ENCODE measurements around the gene NCOA4.
"Not testable (repeated sequence)": the region's sequence is repeated elsewhere in the genome, so short reads cannot be mapped to it uniquely, and the experiment has no call there.

The NCOA4 gene

GRCh38 chr10:46030091-46030937, at the start of gene NCOA4:
Gene NCOA4, minus strand, starts transcription at chr10:46030623. Its CDS starts 13,943 bp downstream, at chr10:46016680.
- DNase-seq (ENCODE audit: low spot score): peak; percentile 98

DNA sequence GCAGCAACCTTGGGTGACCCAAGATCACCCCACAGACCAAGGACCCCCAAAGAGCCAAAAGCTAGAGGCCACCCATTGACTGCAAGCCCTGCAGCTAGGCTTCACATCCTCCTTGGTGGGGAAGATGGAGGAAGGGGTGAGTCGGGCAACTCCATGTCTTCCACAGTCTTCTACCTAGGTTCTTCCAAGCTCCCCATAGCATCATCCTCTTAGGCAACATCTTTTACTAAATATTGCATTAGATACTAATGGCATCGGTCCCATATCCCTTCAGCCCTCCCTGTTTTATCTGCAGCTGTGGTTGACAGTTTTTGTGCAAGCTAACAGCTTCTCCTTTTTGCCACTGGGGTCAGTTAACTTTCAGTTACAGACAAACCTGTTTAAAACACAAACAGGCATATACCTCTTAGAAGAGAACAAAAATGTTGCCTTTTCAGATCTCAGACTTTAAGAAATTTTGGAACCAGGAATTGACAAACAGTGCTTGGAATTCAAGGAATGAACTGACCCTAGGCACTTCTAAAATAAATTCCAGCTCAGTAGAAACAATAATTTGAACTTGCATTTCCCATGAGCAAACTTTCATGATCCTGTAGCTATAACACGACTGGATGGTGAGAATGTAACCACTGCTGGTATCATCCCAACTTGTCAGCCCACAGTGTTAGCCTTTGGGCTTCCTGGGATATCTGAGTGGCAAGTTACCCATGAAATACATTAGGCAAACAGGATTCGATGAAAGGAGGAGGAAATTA, 49.6 kb upstream of the NCOA4 start:
- DNase-seq (ENCODE audit: low spot score): no peak

DNA sequence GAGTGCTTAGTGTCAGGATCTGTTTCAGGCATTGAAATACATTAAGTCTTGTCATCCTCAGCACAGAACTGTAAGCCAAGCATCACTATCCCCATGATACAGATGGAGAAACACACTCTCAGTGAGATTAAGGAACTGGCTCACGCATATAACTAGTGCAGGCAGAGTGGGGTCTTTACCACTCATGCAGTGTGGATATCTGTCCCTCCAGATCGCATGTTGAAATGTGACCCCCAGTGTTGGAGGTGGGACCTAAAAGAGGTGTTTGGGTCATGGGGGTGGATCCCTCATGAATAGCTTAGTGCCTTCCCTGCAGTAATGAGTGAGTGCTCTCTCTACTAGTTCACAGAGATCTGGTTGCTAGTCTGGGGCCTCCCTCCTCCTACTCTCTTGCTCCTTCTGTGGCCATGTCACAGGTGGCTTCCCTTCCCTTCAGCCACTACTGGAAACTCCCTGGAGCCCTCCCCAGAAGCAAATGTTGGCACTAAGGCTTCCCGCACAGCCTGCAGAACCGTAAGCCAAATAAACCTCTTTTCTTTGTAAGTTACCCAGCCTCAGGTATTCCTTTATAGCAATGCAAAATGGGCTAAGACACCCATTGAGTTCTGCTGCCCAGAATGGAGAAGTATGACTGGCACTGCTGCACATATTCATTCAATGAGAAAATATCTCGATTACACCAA, 47.4 kb upstream of the NCOA4 start:
- no peak for DNase-seq (ENCODE audit: low spot score)

- no peak for DNase-seq (ENCODE audit: low spot score)
Measured at GRCh38 chr10:46077141-46077554, 46.7 kb upstream of the NCOA4 start.

- no peak for DNase-seq (ENCODE audit: low spot score)
Measured at GRCh38 chr10:46075869-46076268, 45.4 kb upstream of the NCOA4 start.

DNA sequence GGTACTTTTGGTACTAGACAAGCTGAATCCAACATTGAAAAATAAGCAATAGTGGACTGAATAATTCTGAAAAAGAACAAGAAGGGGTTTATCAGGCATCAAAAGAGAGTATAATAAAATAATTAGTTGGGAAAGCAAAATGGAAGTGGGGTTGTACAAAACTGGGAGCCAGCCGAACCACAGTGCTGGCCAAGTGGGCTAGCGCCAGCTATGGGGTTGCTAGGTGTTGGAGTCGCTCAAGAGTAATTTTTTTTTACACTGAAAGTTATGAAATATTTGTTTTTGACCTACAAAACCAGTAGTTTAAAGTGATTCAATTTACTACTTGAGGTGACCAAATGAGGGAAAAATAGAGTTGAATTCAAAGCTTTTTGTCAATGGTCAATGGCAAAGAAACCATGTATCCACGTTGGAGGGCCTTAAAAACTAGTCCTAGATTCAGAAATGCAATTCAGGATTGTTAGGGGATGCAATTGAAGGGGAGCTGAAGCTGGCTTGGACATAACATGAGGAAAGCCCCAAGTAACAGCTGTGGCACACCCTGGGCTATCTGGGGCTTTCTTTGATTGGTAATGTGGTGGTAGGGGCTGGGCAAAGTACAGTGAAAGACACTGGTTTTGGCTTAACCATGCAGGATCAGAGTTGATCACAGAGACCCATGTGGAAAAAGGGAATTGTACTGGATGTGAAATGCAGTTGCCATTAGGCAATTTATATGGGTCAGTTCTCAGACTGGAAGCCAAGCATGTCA, 43.9 kb upstream of the NCOA4 start:
- DNase-seq (ENCODE audit: low spot score): no peak

- DNase-seq (ENCODE audit: low spot score): no peak
Measured at GRCh38 chr10:46073564-46073963, 43.1 kb upstream of the NCOA4 start.

DNA sequence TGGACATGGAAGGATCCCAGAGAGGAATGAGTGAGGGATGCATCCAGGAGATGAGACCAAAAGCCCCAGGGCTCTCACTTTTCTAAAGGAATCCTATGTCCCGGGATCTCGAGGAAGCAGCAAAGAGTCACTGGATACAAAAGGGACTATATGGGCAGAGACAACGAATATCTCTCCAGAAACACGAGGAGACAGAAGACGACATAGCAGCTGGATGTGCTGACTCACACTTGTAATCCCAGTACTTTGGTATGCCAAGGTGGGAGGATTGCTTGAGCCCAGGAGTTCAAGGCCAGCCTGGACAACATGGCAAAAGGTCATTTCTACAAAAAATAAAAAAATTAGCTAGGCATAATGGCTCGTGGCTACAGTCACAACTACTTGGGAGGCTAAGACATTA, 40.3 kb upstream of the NCOA4 start:
- no peak for DNase-seq (ENCODE audit: low spot score)

GRCh38 chr10:46069771-46070463, 39.5 kb upstream of the NCOA4 start:
- DNase-seq (ENCODE audit: low spot score): no peak

DNA sequence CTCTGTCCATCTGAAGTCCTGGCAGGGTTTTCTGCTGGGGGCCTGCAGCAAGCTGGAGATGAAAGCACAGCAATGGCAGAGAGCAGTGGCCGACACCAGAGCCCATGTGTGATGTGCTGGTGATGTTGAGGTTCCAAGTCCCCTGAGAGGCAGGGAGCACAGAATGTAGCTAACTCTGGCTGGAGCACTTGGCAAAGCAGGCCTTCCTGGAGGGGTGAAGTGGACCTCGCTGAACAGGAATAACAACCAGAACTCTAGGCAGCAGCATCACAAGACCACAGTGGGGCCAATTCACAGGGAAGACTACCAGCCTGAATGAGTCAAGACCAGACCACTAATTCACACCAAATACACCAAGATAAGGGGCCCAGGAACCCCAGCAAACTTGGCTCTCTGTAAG, 38.5 kb upstream of the NCOA4 start:
- no peak for DNase-seq (ENCODE audit: low spot score)

DNA sequence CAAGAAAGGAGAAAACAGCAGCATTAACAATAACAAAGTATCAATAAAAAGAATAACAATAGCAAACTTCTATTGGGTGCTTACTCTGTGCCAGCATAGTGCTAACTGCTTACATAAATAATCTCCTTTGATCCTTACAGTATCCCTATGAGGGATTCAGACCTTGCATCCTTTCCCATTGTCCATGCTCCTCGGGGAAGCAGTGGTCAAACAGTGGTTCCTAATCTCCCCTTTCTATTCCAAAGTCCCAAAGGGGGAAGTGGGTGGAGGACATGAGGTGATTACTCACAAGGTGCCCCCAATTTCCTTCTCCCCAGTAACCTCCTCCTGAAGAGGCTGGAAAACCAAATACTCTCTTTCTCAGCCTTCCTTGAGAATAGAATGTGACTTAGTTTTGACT, 37.7 kb upstream of the NCOA4 start:
- DNase-seq (ENCODE audit: low spot score): no peak

- DNase-seq (ENCODE audit: low spot score): no peak
Measured at GRCh38 chr10:46064269-46064817, 33.9 kb upstream of the NCOA4 start.

- DNase-seq (ENCODE audit: low spot score): no peak
Measured at GRCh38 chr10:46062723-46063428, 32.5 kb upstream of the NCOA4 start.

DNA sequence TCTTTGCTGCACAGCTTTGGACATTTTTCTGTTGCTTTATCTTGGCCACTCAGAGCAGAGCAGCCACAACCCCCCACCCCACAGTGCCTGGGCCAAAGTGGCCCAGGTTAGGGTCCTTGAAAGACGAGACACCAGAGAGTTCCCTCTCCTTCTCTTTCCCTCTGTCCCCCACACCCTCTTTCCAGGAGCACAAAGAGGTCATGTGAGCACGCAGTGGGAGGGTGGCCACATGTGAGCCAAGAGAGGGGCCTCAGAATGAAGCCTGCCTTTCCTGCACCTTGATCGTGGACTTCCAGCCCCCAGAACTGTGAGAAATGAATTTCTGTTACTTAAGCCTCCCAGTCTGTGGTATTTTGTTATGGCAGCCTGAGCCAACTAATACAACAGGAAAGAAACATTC, 30.3 kb upstream of the NCOA4 start:
- no peak for DNase-seq (ENCODE audit: low spot score)

GRCh38 chr10:46057927-46058326, 27.5 kb upstream of the NCOA4 start:
- not testable (repeated sequence) for DNase-seq (ENCODE audit: low spot score)

DNA sequence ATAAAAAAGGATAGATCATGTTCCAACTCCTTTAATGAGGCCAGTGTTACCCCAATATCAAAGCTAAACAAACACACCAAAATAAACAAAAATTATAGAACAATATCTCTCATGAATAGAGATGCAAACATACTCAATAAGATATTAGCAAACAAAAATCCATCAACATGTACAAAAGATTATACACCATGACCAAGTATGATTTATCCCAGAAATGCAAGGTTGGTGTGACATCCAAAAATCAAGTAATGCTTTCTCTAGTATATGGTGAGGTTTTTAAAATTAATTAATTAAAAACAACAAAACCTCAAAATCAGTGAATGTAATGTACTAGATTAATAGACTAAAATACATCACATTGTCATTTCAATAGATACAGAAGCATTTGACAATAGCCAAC, 26.6 kb upstream of the NCOA4 start:
- no peak for DNase-seq (ENCODE audit: low spot score)

- DNase-seq (ENCODE audit: low spot score): no peak
Measured at GRCh38 chr10:46055771-46056170, 25.3 kb upstream of the NCOA4 start.

DNA sequence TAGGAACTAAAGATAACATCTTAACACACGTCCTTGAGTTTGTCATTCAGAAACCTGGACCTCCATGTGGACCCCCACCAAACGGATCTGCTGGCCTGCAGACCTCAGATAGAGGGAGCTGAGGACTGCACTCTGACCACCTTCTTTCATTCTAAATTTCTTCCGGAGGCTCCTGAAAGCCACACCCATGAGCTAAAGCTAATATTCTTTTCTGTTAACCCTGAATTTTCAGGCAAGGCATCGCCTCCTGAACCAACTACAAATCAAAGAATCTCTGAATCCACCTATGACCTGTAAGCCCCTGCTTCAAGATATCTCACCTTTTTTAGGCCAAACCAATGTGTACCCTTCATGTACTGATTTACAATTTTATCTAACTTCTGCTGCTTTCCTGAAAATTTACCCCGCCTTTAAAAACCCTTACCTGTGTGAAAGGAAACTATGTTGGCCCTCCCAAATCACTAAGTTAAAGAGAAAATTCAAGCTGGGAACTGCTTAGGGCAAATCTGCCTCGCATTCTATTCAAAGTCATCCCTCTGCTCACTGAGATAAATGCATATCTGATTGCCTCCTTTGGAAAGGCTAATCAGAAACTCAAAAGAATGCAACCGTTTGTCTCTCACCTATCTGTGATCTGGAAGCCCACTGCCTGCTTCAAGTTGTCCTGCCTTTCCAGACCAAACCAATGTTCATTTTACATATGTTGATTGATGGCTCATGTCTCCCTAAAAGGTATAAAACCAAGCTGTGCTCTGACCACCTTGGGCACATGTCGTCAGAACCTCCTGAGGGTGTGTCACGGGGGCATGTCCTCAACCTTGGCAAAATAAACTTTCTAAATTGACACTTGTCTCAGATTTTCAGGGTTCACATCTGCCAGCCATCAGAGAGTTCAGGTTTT, 23.4 kb upstream of the NCOA4 start:
- no peak for DNase-seq (ENCODE audit: low spot score)

DNA sequence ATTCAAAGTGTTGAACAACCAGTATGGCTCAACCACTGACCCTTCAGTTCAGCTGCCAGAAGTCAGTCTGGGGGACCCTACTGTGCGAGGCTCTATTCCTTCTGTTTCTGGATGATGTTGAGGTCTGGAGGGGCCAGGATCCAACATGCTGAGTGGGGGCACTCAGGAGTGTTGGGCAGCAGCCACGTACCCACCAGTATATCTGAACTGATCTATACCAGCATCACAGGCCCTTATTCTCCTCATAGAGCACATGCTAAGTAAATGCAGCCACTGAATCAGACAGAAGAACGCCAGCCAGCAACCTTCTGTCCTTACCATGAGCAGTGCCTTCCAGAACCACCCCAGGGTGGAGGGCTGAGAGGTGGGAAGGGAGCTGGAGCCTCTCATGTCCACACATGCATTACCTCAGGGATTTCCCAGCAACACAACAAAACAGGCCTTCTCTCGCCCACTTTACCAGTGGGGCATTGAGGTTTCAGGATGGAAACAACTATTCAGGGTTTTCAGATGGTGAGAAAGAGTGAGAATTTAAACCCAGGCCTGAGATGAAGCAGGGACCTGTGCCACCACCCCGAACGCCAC, 22.5 kb upstream of the NCOA4 start:
- no peak for DNase-seq (ENCODE audit: low spot score)

Measured in NAMALWA (cell line).